Suprapubic skin (tissue), 4 donors: ENCODE measurements around the gene SERTAD4. TPM values are rescaled to one million over a fixed set of nuclear protein-coding genes. Genes with fewer than 3 reads are reported as not detected.

Experiments
- DNase-seq, 2 donors: peaks; one replicate each; pipeline ENCODE4 v3.0.0-alpha.2; 2019; ENCODE audit warnings: low spot score in 2 of 2
- H3K27ac ChIP-seq: fragments of 200-600 bp; sonication (generic); one replicate; pipeline ENCODE4 v1.5.1; 2019
- H3K27me3 ChIP-seq: fragments of 200-600 bp; sonication (generic); one replicate; pipeline ENCODE4 v1.5.1; 2019
- H3K36me3 ChIP-seq: fragments of 200-600 bp; sonication (generic); one replicate; pipeline ENCODE4 v1.5.1; 2019
- H3K4me1 ChIP-seq: fragments of 200-600 bp; sonication (generic); one replicate; pipeline ENCODE4 v1.5.1; 2019
- H3K4me3 ChIP-seq: fragments of 200-600 bp; sonication (generic); one replicate; pipeline ENCODE4 v1.5.1; 2019; ENCODE audit warnings: mild to moderate bottlenecking
- H3K9me3 ChIP-seq: fragments of 200-600 bp; sonication (generic); one replicate; pipeline ENCODE4 v1.5.1; 2019
- CTCF ChIP-seq, 2 donors: fragments of 200-600 bp in 1 of 2; fragments of 450-650 bp in 1 of 2; sonication (generic) in 1 of 2; IDR thresholded peaks; one replicate each; pipeline ENCODE4 v1.5.1; 2016 to 2019; ENCODE audit warnings: antibody characterized with exemption in 2 of 2, mild to moderate bottlenecking in 1 of 2, moderate library complexity in 1 of 2
- EP300 ChIP-seq: sonication (generic); formaldehyde crosslinking; IDR thresholded peaks from one replicate; pipeline ENCODE4 v1.6.1; 2017; ENCODE audit warnings: antibody characterized with exemption
- POLR2A ChIP-seq, 2 donors: fragments of 450-650 bp; IDR thresholded peaks; one replicate each; pipeline ENCODE4 v1.6.1; 2017; ENCODE audit warnings: antibody characterized with exemption in 2 of 2, mild to moderate bottlenecking in 2 of 2, moderate library complexity in 2 of 2
- POLR2AphosphoS5 ChIP-seq, 3 donors: sonication (generic); formaldehyde crosslinking; IDR thresholded peaks; one replicate each; pipeline ENCODE4 v1.6.1; 2017; ENCODE audit warnings: antibody characterized with exemption in 3 of 3
- WGBS: methylation state at CpG from one replicate; pipeline ENCODE4 v1.1.5; 2018; 5-methylcytosine and 5-hydroxymethylcytosine counted together
- total RNA-seq, 4 donors: library from RNA; depleted of rRNA; stranded (reverse); fragments of >200 nt; gene quantifications; one replicate each; pipeline ENCODE4 v1.1.0, GENCODE V29; 2016

The SERTAD4 gene
- total RNA-seq, 4 donors from 2014 or later: 8.5 to 24.1 (median 16.8) TPM

GRCh38 chr1:210235363-210236053 lies 2.9 kb downstream of the SERTAD4 start:
- no peak overlapping the region for H3K4me3 ChIP-seq
- no peak for TF ChIP-seq CTCF (IDR thresholded peaks at IDR 0.05)
- TF ChIP-seq POLR2AphosphoS5 (IDR thresholded peaks at IDR 0.05): no peak
- TF ChIP-seq POLR2A (IDR thresholded peaks at IDR 0.05): no peak
- no peak for TF ChIP-seq EP300
- H3K36me3 ChIP-seq: peaks cover 3% of the 10 kb centered on the region
- peaks cover 7% of the 10 kb centered on the region for H3K27me3 ChIP-seq
- H3K27ac ChIP-seq: no peak overlapping the region
- H3K4me1 ChIP-seq: peaks cover 79% of the 10 kb centered on the region
- DNase-seq: no peak
- no peaks in the 10 kb centered on the region for H3K9me3 ChIP-seq
- 78% methylated on average over 3 of the region's 3 CpGs for WGBS

GRCh38 chr1:210236386-210236839 lies 3.8 kb downstream of the SERTAD4 start:
- WGBS: 61% methylated on average over 4 of the region's 4 CpGs
- Histone ChIP-seq H3K27me3 (peaks cover 7% of the 10 kb centered on the region), H3K4me1 (peaks cover 79% of the 10 kb centered on the region), H3K9me3 (no peaks in the 10 kb centered on the region), H3K27ac (peak overlapping the region; percentile 69), H3K36me3 (peaks cover 4% of the 10 kb centered on the region), H3K4me3 (no peak overlapping the region)
- no peak for DNase-seq
- TF ChIP-seq POLR2AphosphoS5 (IDR thresholded peaks at IDR 0.05): no peak
- no peak for TF ChIP-seq CTCF (IDR thresholded peaks at IDR 0.05)
- TF ChIP-seq EP300: no peak
- no peak for TF ChIP-seq POLR2A (IDR thresholded peaks at IDR 0.05)

- peak overlapping the region; percentile 69 for H3K27ac ChIP-seq
- peak overlapping the region; percentile 1 for H3K4me3 ChIP-seq
- no peaks in the 10 kb centered on the region for H3K9me3 ChIP-seq
- H3K4me1 ChIP-seq: peaks cover 75% of the 10 kb centered on the region
- WGBS: 31% methylated on average over 10 of the region's 10 CpGs
- H3K36me3 ChIP-seq: peaks cover 4% of the 10 kb centered on the region
- peaks cover 7% of the 10 kb centered on the region for H3K27me3 ChIP-seq
- peak in 2 of 3 donors; percentile 62 to 69 for TF ChIP-seq POLR2AphosphoS5 (IDR thresholded peaks at IDR 0.05)
- TF ChIP-seq CTCF (IDR thresholded peaks at IDR 0.05): no peak
- DNase-seq: peak in 1 of 2 donors; percentile 67
Measured at GRCh38 chr1:210236840-210237409, 4.3 kb downstream of the SERTAD4 start.

- no peak for DNase-seq
- Histone ChIP-seq H3K36me3 (peaks cover 4% of the 10 kb centered on the region), H3K27me3 (peaks cover 6% of the 10 kb centered on the region), H3K4me1 (peaks cover 69% of the 10 kb centered on the region), H3K9me3 (no peaks in the 10 kb centered on the region), H3K4me3 (peak overlapping the region; percentile 1), H3K27ac (peak overlapping the region; percentile 69)
- TF ChIP-seq POLR2AphosphoS5 (IDR thresholded peaks at IDR 0.05) (no peak), EP300 (no peak), POLR2A (IDR thresholded peaks at IDR 0.05) (no peak), CTCF (IDR thresholded peaks at IDR 0.05) (no peak)
- 30% methylated on average over 5 of the region's 5 CpGs for WGBS
Measured at GRCh38 chr1:210237479-210237878, 4.9 kb downstream of the SERTAD4 start.

GRCh38 chr1:210237981-210238380 lies 5.4 kb downstream of the SERTAD4 start:
- H3K27me3 ChIP-seq: peaks cover under 1% of the 10 kb centered on the region
- peak overlapping the region; percentile 69 for H3K27ac ChIP-seq
- peak overlapping the region; percentile 1 for H3K4me3 ChIP-seq
- no peaks in the 10 kb centered on the region for H3K9me3 ChIP-seq
- DNase-seq: peak in 1 of 2 donors; percentile 53
- WGBS: 63% methylated on average over 4 of the region's 8 CpGs
- peaks cover 4% of the 10 kb centered on the region for H3K36me3 ChIP-seq
- TF ChIP-seq CTCF (IDR thresholded peaks at IDR 0.05) (no peak), EP300 (no peak), POLR2AphosphoS5 (IDR thresholded peaks at IDR 0.05) (no peak), POLR2A (IDR thresholded peaks at IDR 0.05) (no peak)
- H3K4me1 ChIP-seq: peaks cover 65% of the 10 kb centered on the region
